ENCODE data around the gene AGAP1. TPM values are rescaled to one million over a fixed set of nuclear protein-coding genes. Genes with fewer than 3 reads are reported as not detected.
A peak's percentile ranks its signal among the peaks of the same experiment; 100 is the strongest.

AGAP1 gene
- total and polyA plus RNA-seq, 8 donors, result 5.0 to 27.6 (median 17.4) TPM

DNA sequence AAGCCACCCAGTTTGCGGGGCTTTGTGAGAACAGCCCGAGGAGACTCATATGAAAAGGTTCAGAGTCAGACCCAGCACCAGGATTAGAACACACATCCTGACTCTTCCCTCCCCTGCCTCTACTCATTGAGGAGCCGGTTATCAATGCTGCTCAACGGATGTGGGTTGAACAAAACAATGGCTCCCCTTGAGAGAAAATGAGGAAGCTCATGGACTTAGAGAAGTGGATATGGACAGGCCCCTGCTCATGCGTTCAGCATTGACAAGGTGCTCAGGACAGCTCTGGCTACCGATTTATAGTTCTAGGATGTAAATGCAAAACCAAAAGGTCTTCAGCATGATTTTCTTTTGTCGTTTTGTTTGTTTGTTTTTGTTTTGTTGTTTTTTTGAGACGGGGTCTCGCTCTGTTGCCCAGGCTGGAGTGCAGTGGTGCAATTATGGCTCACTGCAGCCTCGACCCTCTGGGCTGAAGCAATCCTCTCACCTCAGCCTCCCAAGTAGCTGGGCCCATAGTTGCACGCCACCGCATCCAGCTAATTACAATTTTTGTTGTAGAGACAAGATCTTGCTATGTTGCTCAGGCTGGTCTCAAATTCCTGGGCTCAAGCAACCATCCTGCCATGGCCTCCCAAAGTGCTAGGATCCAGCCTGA lies 32.0 kb upstream of the AGAP1 start:
- ATAC-seq (no peak), DNase-seq (no peak), FAIRE-seq (no peak)
- no peaks in the 10 kb centered on the region for H3K27me3 ChIP-seq
- TF ChIP-seq, protein P1, sequence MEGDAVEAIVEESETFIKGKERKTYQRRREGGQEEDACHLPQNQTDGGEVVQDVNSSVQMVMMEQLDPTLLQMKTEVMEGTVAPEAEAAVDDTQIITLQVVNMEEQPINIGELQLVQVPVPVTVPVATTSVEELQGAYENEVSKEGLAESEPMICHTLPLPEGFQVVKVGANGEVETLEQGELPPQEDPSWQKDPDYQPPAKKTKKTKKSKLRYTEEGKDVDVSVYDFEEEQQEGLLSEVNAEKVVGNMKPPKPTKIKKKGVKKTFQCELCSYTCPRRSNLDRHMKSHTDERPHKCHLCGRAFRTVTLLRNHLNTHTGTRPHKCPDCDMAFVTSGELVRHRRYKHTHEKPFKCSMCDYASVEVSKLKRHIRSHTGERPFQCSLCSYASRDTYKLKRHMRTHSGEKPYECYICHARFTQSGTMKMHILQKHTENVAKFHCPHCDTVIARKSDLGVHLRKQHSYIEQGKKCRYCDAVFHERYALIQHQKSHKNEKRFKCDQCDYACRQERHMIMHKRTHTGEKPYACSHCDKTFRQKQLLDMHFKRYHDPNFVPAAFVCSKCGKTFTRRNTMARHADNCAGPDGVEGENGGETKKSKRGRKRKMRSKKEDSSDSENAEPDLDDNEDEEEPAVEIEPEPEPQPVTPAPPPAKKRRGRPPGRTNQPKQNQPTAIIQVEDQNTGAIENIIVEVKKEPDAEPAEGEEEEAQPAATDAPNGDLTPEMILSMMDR (IDR thresholded peaks at IDR 0.05), result no peak
- H3K4me1 ChIP-seq, result peaks cover 0 to 12% (median 0%) of the 10 kb centered on the region in 3 donors
- intact Hi-C loops (cut with DNase I), result no loop called here
- H3K27ac ChIP-seq, result no peak overlapping the region
- H3K4me3 ChIP-seq, result no peak overlapping the region
- WGBS, 2 donors, result 89 to 94% methylated on average over 12 of the region's 12 CpGs
- no peaks in the 10 kb centered on the region for H3K9me3 ChIP-seq
- no peaks in the 10 kb centered on the region for H3K36me3 ChIP-seq

DNA sequence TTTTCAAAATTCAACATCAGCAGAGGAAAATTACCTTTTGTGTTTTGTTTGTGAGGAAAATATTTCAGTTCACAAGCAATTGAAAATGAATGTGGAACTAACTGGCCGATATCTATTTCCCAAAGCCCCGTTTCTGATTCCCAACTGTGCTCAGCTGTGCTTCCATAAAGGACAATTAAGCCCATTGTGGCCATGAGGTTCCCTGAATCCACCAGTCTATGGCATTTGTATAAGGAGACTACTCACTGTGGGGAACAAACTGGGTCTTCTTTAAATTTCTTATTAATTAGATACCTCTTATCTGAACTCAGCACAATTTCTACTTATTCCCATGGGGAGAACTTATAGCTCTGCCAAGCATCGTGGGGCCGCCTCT lies 31.4 kb upstream of the AGAP1 start:
- Histone ChIP-seq H3K9me3 (no peaks in the 10 kb centered on the region), H3K36me3 (no peaks in the 10 kb centered on the region), H3K4me1 (peaks cover 0 to 12% (median 0%) of the 10 kb centered on the region in 3 donors), H3K27me3 (no peaks in the 10 kb centered on the region), H3K4me3 (no peak overlapping the region), H3K27ac (no peak overlapping the region)
- WGBS, 2 donors, result 91 to 93% methylated on average over 4 of the region's 4 CpGs
- FAIRE-seq (no peak), DNase-seq (no peak), ATAC-seq (no peak)
- TF ChIP-seq, protein P1 (IDR thresholded peaks at IDR 0.05), result no peak
- intact Hi-C loops (cut with DNase I), result no loop called here

DNA sequence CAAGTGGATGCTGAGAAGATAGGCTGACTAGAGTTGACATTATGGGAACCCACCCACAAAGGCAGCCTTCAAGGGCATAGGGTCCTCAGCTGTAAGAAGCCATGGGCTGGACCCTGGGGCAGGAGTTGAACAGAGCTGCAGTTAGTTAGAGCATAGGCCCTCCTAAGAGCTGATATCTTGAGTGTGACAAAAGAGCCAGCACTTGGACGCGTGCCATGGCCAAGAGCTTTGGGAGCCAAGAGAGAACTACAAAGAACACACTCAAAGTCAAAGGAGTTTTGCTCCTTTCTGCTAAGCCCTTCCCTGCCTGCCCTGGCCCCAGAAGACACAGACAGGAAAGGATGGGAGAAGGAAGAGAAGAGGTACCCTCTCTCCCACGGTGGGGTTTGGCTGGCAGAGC lies 29.9 kb upstream of the AGAP1 start:
- Histone ChIP-seq H3K36me3 (no peaks in the 10 kb centered on the region), H3K27me3 (no peaks in the 10 kb centered on the region), H3K27ac (peak overlapping the region in 1 of 4 donors; percentile 18), H3K4me1 (peaks cover 0 to 6% (median 0%) of the 10 kb centered on the region in 3 donors), H3K9me3 (no peaks in the 10 kb centered on the region), H3K4me3 (no peak overlapping the region)
- TF ChIP-seq, protein P1 (IDR thresholded peaks at IDR 0.05), result no peak
- ATAC-seq (peak; percentile 32 to 64 (median 54)), DNase-seq (peak in 5 of 6 donors; percentile 37 to 88 (median 73)), FAIRE-seq (no peak)
- WGBS, 2 donors, result 30 to 32% methylated on average over 3 of the region's 3 CpGs
- intact Hi-C loops (cut with DNase I), result no loop called here

DNA sequence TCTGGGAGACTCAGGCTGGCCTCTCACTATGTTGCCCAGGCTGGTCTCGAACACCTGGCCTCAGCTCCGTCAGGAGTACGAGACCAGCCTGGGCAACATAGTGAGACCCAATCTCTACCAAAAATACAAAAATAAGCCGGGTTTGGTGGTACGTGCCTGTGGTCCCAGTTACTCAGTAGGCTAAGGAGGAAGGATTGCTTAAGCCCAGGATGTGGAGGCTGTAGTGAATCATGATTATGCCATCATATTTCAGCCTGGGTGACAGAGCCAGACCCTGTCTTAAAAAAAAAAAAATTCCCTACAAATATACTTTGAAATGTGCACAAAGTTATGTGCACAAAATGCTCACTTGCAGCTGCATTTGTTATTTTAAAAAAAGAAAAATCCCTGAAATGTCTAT lies 26.3 kb upstream of the AGAP1 start:
- Histone ChIP-seq H3K4me3 (no peak overlapping the region), H3K9me3 (no peaks in the 10 kb centered on the region), H3K27ac (no peak overlapping the region), H3K27me3 (no peaks in the 10 kb centered on the region), H3K36me3 (no peaks in the 10 kb centered on the region), H3K4me1 (peaks cover 5 to 11% (median 11%) of the 10 kb centered on the region in 3 donors)
- intact Hi-C loops (cut with DNase I), result no loop called here
- FAIRE-seq, result no peak
- WGBS, 2 donors, result 91 to 92% methylated on average over 5 of the region's 5 CpGs
- no peak for ATAC-seq
- TF ChIP-seq, protein P1 (IDR thresholded peaks at IDR 0.05), result no peak
- DNase-seq, result no peak

DNA sequence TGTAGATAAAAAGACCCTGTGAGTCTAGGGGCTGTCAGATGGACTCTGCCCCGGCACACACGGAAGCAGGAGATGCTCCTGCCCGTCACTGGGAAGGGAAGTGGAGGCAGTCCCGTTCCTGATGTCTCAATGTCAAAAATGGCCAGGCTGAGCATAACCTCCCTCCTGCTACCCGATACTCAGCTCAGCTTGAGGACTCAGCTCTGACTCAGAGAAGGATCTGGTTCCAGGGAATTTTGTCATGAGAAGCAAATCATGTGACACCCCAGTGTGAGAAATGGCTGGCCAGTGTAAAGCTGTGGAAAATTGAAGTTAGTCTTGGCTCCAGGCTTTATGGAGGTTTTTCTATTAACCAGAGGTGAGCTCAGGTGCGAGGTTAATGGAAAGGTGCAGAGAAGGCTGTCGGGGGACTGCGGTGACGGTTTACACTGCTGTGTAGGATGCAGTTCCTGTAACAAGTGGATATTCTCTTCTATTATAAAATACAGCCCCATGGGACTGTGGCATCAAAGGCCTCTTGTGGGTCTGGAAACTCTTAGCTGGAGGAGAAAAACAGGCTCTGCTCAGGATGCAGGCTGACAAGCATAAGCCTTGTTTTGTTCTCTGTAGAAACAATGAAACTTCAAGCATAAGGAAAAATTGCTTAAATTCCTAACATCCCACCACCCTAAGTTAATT lies 24.7 kb upstream of the AGAP1 start:
- no peaks in the 10 kb centered on the region for H3K36me3 ChIP-seq
- peak overlapping the region; percentile 56 to 90 (median 82) for H3K27ac ChIP-seq
- 2 to 9% methylated on average over 9 of the region's 9 CpGs for WGBS, 2 donors
- H3K27me3 ChIP-seq, result no peaks in the 10 kb centered on the region
- peak in 4 of 6 donors; percentile 46 to 72 (median 71) for DNase-seq
- no peak for FAIRE-seq
- H3K4me3 ChIP-seq, result peak overlapping the region in 2 of 4 donors; percentile 12 to 15
- TF ChIP-seq, protein P1 (IDR thresholded peaks at IDR 0.05), result no peak
- peak; percentile 91 to 97 (median 96) for ATAC-seq
- H3K4me1 ChIP-seq, result peaks cover 9 to 11% (median 11%) of the 10 kb centered on the region in 3 donors
- intact Hi-C loops (cut with DNase I), result no loop called here
- H3K9me3 ChIP-seq, result no peaks in the 10 kb centered on the region
